ENCODE data around the gene NSD1.
"Not testable (repeated sequence)": the region's sequence is repeated elsewhere in the genome, so short reads cannot be mapped to it uniquely, and the experiment has no call there.

NSD1 gene

GRCh38 chr5:177338251-177339106 lies 204.9 kb downstream of the NSD1 start:
- WGBS = 92% methylated on average over 21 of the region's 22 CpGs
- H3K9ac ChIP-seq (ENCODE audit: low read length) = no peak overlapping the region
- no peak overlapping the region for H2AFZ ChIP-seq (ENCODE audit: low read depth, low read length)
- H3K4me2 ChIP-seq (ENCODE audit: low read length, poor library complexity, severe bottlenecking) = no peak overlapping the region
- H3K4me3 ChIP-seq (ENCODE audit: insufficient read depth in 1 of 2, low read depth in 1 of 2, low read length in 2 of 2) = no peak overlapping the region
- H2BK5ac ChIP-seq (ENCODE audit: low read depth, low read length, poor library complexity, severe bottlenecking) = no peak overlapping the region
- H4K91ac ChIP-seq (ENCODE audit: low read length) = no peak overlapping the region
- no peak overlapping the region for H3K27ac ChIP-seq (ENCODE audit: low read length, poor library complexity, severe bottlenecking)
- no peak overlapping the region for H2BK12ac ChIP-seq (ENCODE audit: low read length in 2 of 2)
- H3K14ac ChIP-seq (ENCODE audit: low read length in 2 of 2) = no peak overlapping the region
- no peaks in the 10 kb centered on the region for H3K9me3 ChIP-seq (ENCODE audit: control insufficient read depth, low read length)
- H3K79me1 ChIP-seq (replicated peaks; ENCODE audit: low read length, poor library complexity, severe bottlenecking) = peaks cover 46% of the 10 kb centered on the region
- H2AK5ac ChIP-seq (ENCODE audit: low read length, severe bottlenecking) = no peak overlapping the region
- H3K23ac ChIP-seq (ENCODE audit: low read length in 2 of 2) = no peak overlapping the region
- H3K4me1 ChIP-seq (ENCODE audit: control insufficient read depth, insufficient read depth, low read depth, low read length) = peaks cover 2% of the 10 kb centered on the region
- H2BK15ac ChIP-seq (ENCODE audit: low read depth, poor library complexity, severe bottlenecking) = no peak overlapping the region
- H3K36me3 ChIP-seq (ENCODE audit: control insufficient read depth in 1 of 2, insufficient read depth in 2 of 2, low read depth in 1 of 2, low read length in 2 of 2) = peaks cover 66 to 71% of the 10 kb centered on the region in 2 experiments
- H4K8ac ChIP-seq (ENCODE audit: low read length) = no peak overlapping the region
- DNase-seq = no peak
- no peak overlapping the region for H3K18ac ChIP-seq (ENCODE audit: low read depth in 1 of 2, low read length in 2 of 2)
- no peaks in the 10 kb centered on the region for H3K27me3 ChIP-seq (ENCODE audit: control insufficient read depth in 1 of 2, insufficient read depth in 1 of 2, low read length in 2 of 2)
- no peak overlapping the region for H2BK120ac ChIP-seq (ENCODE audit: low read depth, low read length)
- H3K4ac ChIP-seq (ENCODE audit: low read depth in 1 of 2, low read length in 2 of 2) = no peak overlapping the region

GRCh38 chr5:177339107-177339638 lies 205.6 kb downstream of the NSD1 start:
- Histone ChIP-seq H3K4ac (ENCODE audit: low read depth in 1 of 2, low read length in 2 of 2) (no peak overlapping the region), H4K91ac (ENCODE audit: low read length) (no peak overlapping the region), H4K8ac (ENCODE audit: low read length) (peak overlapping the region; percentile 38), H2AK5ac (ENCODE audit: low read length, severe bottlenecking) (no peak overlapping the region), H3K36me3 (ENCODE audit: control insufficient read depth in 1 of 2, insufficient read depth in 2 of 2, low read depth in 1 of 2, low read length in 2 of 2) (peaks cover 61 to 67% of the 10 kb centered on the region in 2 experiments), H2AFZ (ENCODE audit: low read depth, low read length) (no peak overlapping the region), H2BK12ac (ENCODE audit: low read length in 2 of 2) (no peak overlapping the region), H3K79me1 (replicated peaks; ENCODE audit: low read length, poor library complexity, severe bottlenecking) (peaks cover 44% of the 10 kb centered on the region), H3K27me3 (ENCODE audit: control insufficient read depth in 1 of 2, insufficient read depth in 1 of 2, low read length in 2 of 2) (no peaks in the 10 kb centered on the region), H3K4me3 (ENCODE audit: insufficient read depth in 1 of 2, low read depth in 1 of 2, low read length in 2 of 2) (no peak overlapping the region), H2BK5ac (ENCODE audit: low read depth, low read length, poor library complexity, severe bottlenecking) (no peak overlapping the region), H3K9me3 (ENCODE audit: control insufficient read depth, low read length) (no peaks in the 10 kb centered on the region), H3K23ac (ENCODE audit: low read length in 2 of 2) (no peak overlapping the region), H2BK120ac (ENCODE audit: low read depth, low read length) (no peak overlapping the region), H3K4me2 (ENCODE audit: low read length, poor library complexity, severe bottlenecking) (no peak overlapping the region), H3K9ac (ENCODE audit: low read length) (no peak overlapping the region), H3K4me1 (ENCODE audit: control insufficient read depth, insufficient read depth, low read depth, low read length) (peaks cover 2% of the 10 kb centered on the region), H3K18ac (ENCODE audit: low read depth in 1 of 2, low read length in 2 of 2) (no peak overlapping the region), H3K27ac (ENCODE audit: low read length, poor library complexity, severe bottlenecking) (no peak overlapping the region), H3K14ac (ENCODE audit: low read length in 2 of 2) (no peak overlapping the region), H2BK15ac (ENCODE audit: low read depth, poor library complexity, severe bottlenecking) (no peak overlapping the region)
- 82% methylated on average over 11 of the region's 11 CpGs for WGBS
- DNase-seq = no peak

DNA sequence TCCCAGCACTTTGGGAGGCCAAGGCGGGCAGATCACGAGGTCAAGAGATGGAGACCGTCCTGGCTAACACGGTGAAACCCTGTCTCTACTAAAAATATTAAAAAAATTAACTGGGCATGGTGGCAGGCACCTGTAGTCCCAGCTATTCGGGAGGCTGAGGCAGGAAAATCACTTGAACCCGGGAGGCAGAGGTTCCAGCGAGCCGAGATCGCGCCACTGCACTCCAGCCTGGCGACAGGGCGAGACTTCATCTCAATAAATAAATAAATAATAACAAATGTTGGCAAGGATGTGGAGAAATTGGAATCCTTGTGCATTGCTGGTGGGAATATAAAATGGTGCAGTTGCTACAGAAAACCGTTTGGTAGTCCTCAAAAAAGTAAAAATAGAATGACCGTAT lies 209.4 kb downstream of the NSD1 start:
- not testable (repeated sequence) for H3K9ac ChIP-seq (ENCODE audit: low read length); H3K4me2 ChIP-seq (ENCODE audit: low read length, poor library complexity, severe bottlenecking); DNase-seq; H2AFZ ChIP-seq (ENCODE audit: low read depth, low read length); H2BK12ac ChIP-seq (ENCODE audit: low read length in 2 of 2); H3K4me3 ChIP-seq (ENCODE audit: insufficient read depth in 1 of 2, low read depth in 1 of 2, low read length in 2 of 2); H4K8ac ChIP-seq (ENCODE audit: low read length); H3K27me3 ChIP-seq (ENCODE audit: control insufficient read depth in 1 of 2, insufficient read depth in 1 of 2, low read length in 2 of 2); H2AK5ac ChIP-seq (ENCODE audit: low read length, severe bottlenecking); H2BK120ac ChIP-seq (ENCODE audit: low read depth, low read length); H3K23ac ChIP-seq (ENCODE audit: low read length in 2 of 2); H3K27ac ChIP-seq (ENCODE audit: low read length, poor library complexity, severe bottlenecking); H4K91ac ChIP-seq (ENCODE audit: low read length); H3K4me1 ChIP-seq (ENCODE audit: control insufficient read depth, insufficient read depth, low read depth, low read length); H3K18ac ChIP-seq (ENCODE audit: low read depth in 1 of 2, low read length in 2 of 2); H3K9me3 ChIP-seq (ENCODE audit: control insufficient read depth, low read length); H2BK5ac ChIP-seq (ENCODE audit: low read depth, low read length, poor library complexity, severe bottlenecking); H3K4ac ChIP-seq (ENCODE audit: low read depth in 1 of 2, low read length in 2 of 2); H3K14ac ChIP-seq (ENCODE audit: low read length in 2 of 2); H2BK15ac ChIP-seq (ENCODE audit: low read depth, poor library complexity, severe bottlenecking)
- Histone ChIP-seq H3K79me1 (replicated peaks; ENCODE audit: low read length, poor library complexity, severe bottlenecking) (peaks cover 20% of the 10 kb centered on the region), H3K36me3 (ENCODE audit: control insufficient read depth in 1 of 2, insufficient read depth in 2 of 2, low read depth in 1 of 2, low read length in 2 of 2) (peaks cover 35 to 49% of the 10 kb centered on the region in 2 experiments)
- 95% methylated on average over 6 of the region's 14 CpGs for WGBS

DNA sequence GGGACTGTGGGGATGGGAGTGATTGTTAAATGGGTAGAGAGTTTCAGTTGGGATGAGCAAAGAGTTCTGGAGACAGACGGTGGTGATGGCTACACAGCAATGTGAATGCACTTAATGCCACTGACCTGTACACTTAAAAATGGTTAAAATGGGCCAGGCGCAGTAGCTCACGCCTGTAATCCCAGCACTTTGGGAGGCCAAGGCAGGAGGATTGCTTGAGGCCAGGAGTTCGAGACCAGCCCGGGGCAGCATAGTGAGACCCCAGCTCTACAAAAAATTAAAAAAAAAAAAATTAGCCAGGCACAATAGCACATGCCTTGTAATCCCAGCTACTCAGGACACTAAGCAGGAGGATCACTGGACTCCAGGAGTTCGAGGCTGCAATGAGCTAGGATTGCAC lies 210.2 kb downstream of the NSD1 start:
- H2BK5ac ChIP-seq (ENCODE audit: low read depth, low read length, poor library complexity, severe bottlenecking) = no peak overlapping the region
- H2AK5ac ChIP-seq (ENCODE audit: low read length, severe bottlenecking) = no peak overlapping the region
- H3K4me2 ChIP-seq (ENCODE audit: low read length, poor library complexity, severe bottlenecking) = no peak overlapping the region
- no peak overlapping the region for H3K18ac ChIP-seq (ENCODE audit: low read depth in 1 of 2, low read length in 2 of 2)
- H4K8ac ChIP-seq (ENCODE audit: low read length) = no peak overlapping the region
- H3K9me3 ChIP-seq (ENCODE audit: control insufficient read depth, low read length) = no peaks in the 10 kb centered on the region
- H2BK12ac ChIP-seq (ENCODE audit: low read length in 2 of 2) = no peak overlapping the region
- no peak overlapping the region for H4K91ac ChIP-seq (ENCODE audit: low read length)
- peaks cover 4% of the 10 kb centered on the region for H3K4me1 ChIP-seq (ENCODE audit: control insufficient read depth, insufficient read depth, low read depth, low read length)
- H3K14ac ChIP-seq (ENCODE audit: low read length in 2 of 2) = no peak overlapping the region
- no peak overlapping the region for H3K4ac ChIP-seq (ENCODE audit: low read depth in 1 of 2, low read length in 2 of 2)
- H3K9ac ChIP-seq (ENCODE audit: low read length) = no peak overlapping the region
- no peak overlapping the region for H3K23ac ChIP-seq (ENCODE audit: low read length in 2 of 2)
- H3K36me3 ChIP-seq (ENCODE audit: control insufficient read depth in 1 of 2, insufficient read depth in 2 of 2, low read depth in 1 of 2, low read length in 2 of 2) = peaks cover 27 to 42% of the 10 kb centered on the region in 2 experiments
- H2BK120ac ChIP-seq (ENCODE audit: low read depth, low read length) = no peak overlapping the region
- H3K79me1 ChIP-seq (replicated peaks; ENCODE audit: low read length, poor library complexity, severe bottlenecking) = peaks cover 12% of the 10 kb centered on the region
- H2AFZ ChIP-seq (ENCODE audit: low read depth, low read length) = no peak overlapping the region
- H3K27ac ChIP-seq (ENCODE audit: low read length, poor library complexity, severe bottlenecking) = no peak overlapping the region
- no peak overlapping the region for H3K4me3 ChIP-seq (ENCODE audit: insufficient read depth in 1 of 2, low read depth in 1 of 2, low read length in 2 of 2)
- 100% methylated on average over 6 of the region's 6 CpGs for WGBS
- no peak for DNase-seq
- H2BK15ac ChIP-seq (ENCODE audit: low read depth, poor library complexity, severe bottlenecking) = no peak overlapping the region
- no peaks in the 10 kb centered on the region for H3K27me3 ChIP-seq (ENCODE audit: control insufficient read depth in 1 of 2, insufficient read depth in 1 of 2, low read length in 2 of 2)
